ENCODE measurements around the gene SP6. TPM values are rescaled to one million over a fixed set of nuclear protein-coding genes. Genes with fewer than 3 reads are reported as not detected.

SP6 gene
- total and polyA plus RNA-seq, 2 of the 8 experiments (the other 6 are each of a cell fraction or from before 2014, with no cell fraction given) = 1.2 to 1.5 TPM

DNA sequence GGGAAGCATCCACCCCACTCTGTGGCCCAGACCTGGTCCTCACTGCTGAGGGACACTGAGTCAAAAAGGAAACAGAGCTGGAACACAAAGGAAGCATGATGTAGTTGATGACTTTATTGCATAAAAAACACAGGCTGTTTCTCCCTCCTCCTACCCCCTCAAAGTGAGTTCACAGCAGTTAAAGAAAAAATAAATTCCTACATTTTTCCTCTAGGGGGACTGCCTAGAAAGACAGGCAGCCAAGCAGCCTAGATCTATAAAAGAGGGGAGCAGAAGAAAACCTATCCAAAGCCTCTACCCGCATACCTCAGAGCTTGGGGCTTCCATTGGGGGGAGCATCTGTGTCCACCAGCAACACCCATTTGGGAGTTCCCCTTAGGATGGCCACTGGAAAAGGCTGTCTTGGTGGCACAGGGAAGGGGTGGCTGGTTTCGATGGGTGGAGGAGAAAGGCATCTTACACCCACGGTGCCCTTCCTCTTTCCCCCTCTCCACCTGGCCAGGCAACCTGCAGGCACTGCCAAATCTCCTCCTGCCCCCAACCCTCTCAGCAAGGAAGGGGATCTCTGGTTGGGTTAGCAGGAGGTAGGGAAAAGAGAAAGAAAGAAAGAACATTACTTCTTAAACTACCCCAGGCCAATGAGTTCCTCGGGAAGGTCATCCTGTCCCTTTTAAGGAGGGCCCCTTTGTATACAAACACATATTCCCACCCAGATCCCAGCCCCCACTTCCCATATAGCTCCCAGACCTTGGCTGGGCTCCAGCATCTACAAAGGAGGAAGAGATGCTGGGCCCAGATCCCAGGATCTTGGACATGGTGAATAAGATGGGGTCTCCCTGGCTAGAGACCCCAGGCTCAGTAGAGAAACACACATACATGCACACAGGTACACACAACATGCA is 5.9 kb downstream of the SP6 start:
- H3K23me2 ChIP-seq (ENCODE audit: low read depth, low read length) = peaks cover 9% of the 10 kb centered on the region; the same call in 1 of the 2 replicates
- H3K23ac ChIP-seq (ENCODE audit: insufficient read length) = no peak overlapping the region
- no peak overlapping the region for H3K14ac ChIP-seq (ENCODE audit: insufficient read length)
- FAIRE-seq (no peak), DNase-seq (ENCODE audit: low read depth in 1 of 2, low spot score in 2 of 2) (no peak)
- H3K79me2 ChIP-seq (ENCODE audit: control insufficient read depth in 1 of 2, insufficient read depth in 2 of 2, low read length in 2 of 2) = no peaks in the 10 kb centered on the region
- no peak overlapping the region for H2AK5ac ChIP-seq (ENCODE audit: low read depth, low read length)
- no peak overlapping the region for H3K56ac ChIP-seq (replicated peaks; ENCODE audit: insufficient read length, low read depth, low read length)
- H4K91ac ChIP-seq (replicated peaks; ENCODE audit: insufficient read length, low read length) = no peak overlapping the region
- no peak overlapping the region for H3K9ac ChIP-seq (replicated peaks in 1 of 4; ENCODE audit: extremely low read depth in 1 of 4, low read depth in 3 of 4, low read length in 3 of 4)
- no peak overlapping the region for H2AFZ ChIP-seq (ENCODE audit: low read length)
- H3K9me3 ChIP-seq (ENCODE audit: insufficient read depth in 2 of 2, low read depth in 1 of 2, low read length in 1 of 2) = no peaks in the 10 kb centered on the region
- H3K4ac ChIP-seq (replicated peaks; ENCODE audit: insufficient read length, low read depth, low read length) = no peak overlapping the region
- no peaks in the 10 kb centered on the region for H3K36me3 ChIP-seq (ENCODE audit: control insufficient read depth in 2 of 4, insufficient read depth in 4 of 4, low read length in 3 of 4)
- no peaks in the 10 kb centered on the region for H3K79me1 ChIP-seq (ENCODE audit: low read depth, low read length)
- H3K18ac ChIP-seq (ENCODE audit: extremely low read depth, low read length) = no peak overlapping the region; the same call in 1 of the 2 replicates
- peaks cover 2% of the 10 kb centered on the region in 2 experiments for H4K20me1 ChIP-seq (replicated peaks in 1 of 2; ENCODE audit: control insufficient read depth in 1 of 2, insufficient read depth in 2 of 2, low read length in 2 of 2)
- no peak overlapping the region for H3K27ac ChIP-seq (ENCODE audit: low read depth, low read length)
- no peak overlapping the region for H3K4me2 ChIP-seq (ENCODE audit: insufficient read depth in 1 of 2, low read depth in 2 of 2, low read length in 2 of 2)
- TF ChIP-seq, protein P1, sequence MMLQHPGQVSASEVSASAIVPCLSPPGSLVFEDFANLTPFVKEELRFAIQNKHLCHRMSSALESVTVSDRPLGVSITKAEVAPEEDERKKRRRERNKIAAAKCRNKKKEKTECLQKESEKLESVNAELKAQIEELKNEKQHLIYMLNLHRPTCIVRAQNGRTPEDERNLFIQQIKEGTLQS (IDR thresholded peaks at IDR 0.05; ENCODE audit: insufficient read depth, low read depth, low read length) = no peak
- TF ChIP-seq, protein P2, sequence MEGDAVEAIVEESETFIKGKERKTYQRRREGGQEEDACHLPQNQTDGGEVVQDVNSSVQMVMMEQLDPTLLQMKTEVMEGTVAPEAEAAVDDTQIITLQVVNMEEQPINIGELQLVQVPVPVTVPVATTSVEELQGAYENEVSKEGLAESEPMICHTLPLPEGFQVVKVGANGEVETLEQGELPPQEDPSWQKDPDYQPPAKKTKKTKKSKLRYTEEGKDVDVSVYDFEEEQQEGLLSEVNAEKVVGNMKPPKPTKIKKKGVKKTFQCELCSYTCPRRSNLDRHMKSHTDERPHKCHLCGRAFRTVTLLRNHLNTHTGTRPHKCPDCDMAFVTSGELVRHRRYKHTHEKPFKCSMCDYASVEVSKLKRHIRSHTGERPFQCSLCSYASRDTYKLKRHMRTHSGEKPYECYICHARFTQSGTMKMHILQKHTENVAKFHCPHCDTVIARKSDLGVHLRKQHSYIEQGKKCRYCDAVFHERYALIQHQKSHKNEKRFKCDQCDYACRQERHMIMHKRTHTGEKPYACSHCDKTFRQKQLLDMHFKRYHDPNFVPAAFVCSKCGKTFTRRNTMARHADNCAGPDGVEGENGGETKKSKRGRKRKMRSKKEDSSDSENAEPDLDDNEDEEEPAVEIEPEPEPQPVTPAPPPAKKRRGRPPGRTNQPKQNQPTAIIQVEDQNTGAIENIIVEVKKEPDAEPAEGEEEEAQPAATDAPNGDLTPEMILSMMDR (IDR thresholded peaks at IDR 0.05; ENCODE audit: control extremely low read depth in 1 of 3, insufficient read depth in 1 of 3, low read depth in 1 of 3, low read length in 3 of 3) = peak in 2 of 3 experiments; percentile 38 to 42; a peak in 3 of 4 replicates
- TF ChIP-seq TCF12 (IDR thresholded peaks at IDR 0.05; ENCODE audit: low read depth, low read length) (no peak), RAD21 (IDR thresholded peaks at IDR 0.05 in 1 of 2, conservative IDR thresholded peaks at IDR 0.05 in 1 of 2; ENCODE audit: low read depth in 2 of 2, low read length in 2 of 2) (0 out of 4 replicates have a peak, but pooled peaks have one; percentile 6 to 17)
- H2BK120ac ChIP-seq (replicated peaks; ENCODE audit: low read depth, low read length) = no peak overlapping the region
- H4K8ac ChIP-seq (ENCODE audit: extremely low read depth, insufficient read depth, low read length) = no peak overlapping the region
- POLR2A ChIA-PET (ENCODE audit: partially characterized antibody) = interaction anchor here (1.2 to 12.4 kb wide), 4 partner anchors 27 to 72 kb away, joined by 3 to 134 read pairs (median 10); partner anchors contain the start of gene SP2
- H4K5ac ChIP-seq (ENCODE audit: insufficient read length, low read depth, low read length) = no peak overlapping the region
- 81% methylated on average over 3 of the region's 4 CpGs; no CpG with 5 or more reads in 1 of the 2 experiments for WGBS, 2 experiments (ENCODE audit: extremely low coverage in 1 of 2, insufficient coverage in 1 of 2, insufficient read length in 1 of 2, insufficient replicate concordance in 2 of 2, low coverage in 1 of 2, low lambda C conversion rate in 2 of 2, missing lambda C conversion rate in 1 of 2)
- H2BK12ac ChIP-seq (ENCODE audit: low read depth, low read length) = 0 out of 2 replicates have a peak overlapping the region, but pooled peaks have one; percentile 83
- no peak overlapping the region for H2BK5ac ChIP-seq (ENCODE audit: low read depth, low read length)
- CTCF ChIA-PET (ENCODE audit: partially characterized antibody) = interaction anchor here (0.8 to 33.0 kb wide), 19 partner anchors 10 to 500 kb away, joined by 3 to 1206 read pairs (median 6); partner anchors contain the start of genes CDK5RAP3, OSBPL7, PNPO and PRR15L
- H3K4me3 ChIP-seq (ENCODE audit: extremely low read depth in 1 of 4, insufficient read depth in 2 of 4, low read depth in 3 of 4, low read length in 4 of 4) = no peak overlapping the region
- H3K27me3 ChIP-seq (replicated peaks in 1 of 4; ENCODE audit: control insufficient read depth in 3 of 4, extremely low read depth in 1 of 4, insufficient read depth in 3 of 4, low read length in 3 of 4) = peaks cover 40 to 59% (median 52%) of the 10 kb centered on the region in 4 experiments
- H3K4me1 ChIP-seq (replicated peaks in 1 of 4; ENCODE audit: control insufficient read depth in 3 of 4, insufficient read depth in 4 of 4, low read length in 3 of 4) = peaks cover 0 to 32% (median 14%) of the 10 kb centered on the region in 4 experiments; a peak in 6 of 7 replicates
- no peak overlapping the region for H2BK20ac ChIP-seq (ENCODE audit: low read length)
- H2BK15ac ChIP-seq (ENCODE audit: low read length) = 0 out of 2 replicates have a peak overlapping the region, but pooled peaks have one; percentile 6

Data from H1 (cell line).